Measurements from ENCODE around the gene ANO1.

DNA sequence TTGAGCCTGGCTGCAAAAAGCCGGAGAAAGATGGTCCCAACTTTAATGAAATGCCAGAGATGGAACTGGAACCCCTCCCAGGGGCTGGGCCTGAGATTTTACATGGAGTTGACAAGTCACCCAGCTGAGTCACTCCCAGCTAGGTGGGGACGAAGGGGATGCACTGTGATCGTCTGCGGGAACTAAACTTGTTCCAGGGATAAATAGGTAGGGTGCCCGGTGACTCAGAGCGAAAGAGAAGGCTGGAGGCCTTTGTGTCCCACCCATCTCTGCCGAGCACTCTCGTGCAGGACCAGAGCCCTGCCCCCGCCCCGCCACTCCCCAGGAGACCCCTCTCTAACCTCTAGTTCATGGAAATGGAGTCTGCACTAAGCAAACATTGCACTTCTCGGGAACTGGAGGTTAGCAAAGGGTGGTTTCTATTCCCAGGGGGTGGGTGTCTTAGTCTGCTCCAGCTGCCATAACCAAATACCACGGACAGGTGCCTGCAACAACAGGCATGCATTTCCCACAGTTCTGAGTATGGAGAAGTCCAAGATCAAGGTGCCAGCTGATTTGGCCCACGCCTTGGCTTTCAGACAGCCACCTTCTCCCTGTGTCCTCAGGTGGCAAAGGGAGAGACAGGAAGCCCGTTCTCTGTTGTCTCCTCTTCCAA, 64.2 kb downstream of the ANO1 start:
- TF ChIP-seq EZH2 (IDR thresholded peaks at IDR 0.05) (no peak), POLR2AphosphoS5 (IDR thresholded peaks at IDR 0.05; ENCODE audit: borderline replicate concordance, low read depth, low read length) (no peak)

Data from SK-N-MC (cell line).